Rectal smooth muscle tissue (tissue), 1 donor: Measurements from ENCODE around the gene MOV10L1.

Experiments
- H3K27ac ChIP-seq: one replicate; pipeline ENCODE4 v1.7.0; 2013; ENCODE audit warnings: low read depth, low read length, inconsistent platforms
- H3K27me3 ChIP-seq: one replicate; pipeline ENCODE4 v1.7.0; 2013; ENCODE audit warnings: low read length; ENCODE audit not compliant: control insufficient read depth, insufficient read depth
- H3K36me3 ChIP-seq: one replicate; pipeline ENCODE4 v1.7.0; 2013; ENCODE audit warnings: low read length; ENCODE audit not compliant: control insufficient read depth, insufficient read depth
- H3K4me1 ChIP-seq: one replicate; pipeline ENCODE4 v1.7.0; 2013; ENCODE audit warnings: low read length; ENCODE audit not compliant: control insufficient read depth, insufficient read depth
- H3K4me3 ChIP-seq: one replicate; pipeline ENCODE4 v1.7.0; 2013; ENCODE audit warnings: low read length
- H3K9ac ChIP-seq: one replicate; pipeline ENCODE4 v1.7.0; 2013; ENCODE audit warnings: low read length

MOV10L1 gene

DNA sequence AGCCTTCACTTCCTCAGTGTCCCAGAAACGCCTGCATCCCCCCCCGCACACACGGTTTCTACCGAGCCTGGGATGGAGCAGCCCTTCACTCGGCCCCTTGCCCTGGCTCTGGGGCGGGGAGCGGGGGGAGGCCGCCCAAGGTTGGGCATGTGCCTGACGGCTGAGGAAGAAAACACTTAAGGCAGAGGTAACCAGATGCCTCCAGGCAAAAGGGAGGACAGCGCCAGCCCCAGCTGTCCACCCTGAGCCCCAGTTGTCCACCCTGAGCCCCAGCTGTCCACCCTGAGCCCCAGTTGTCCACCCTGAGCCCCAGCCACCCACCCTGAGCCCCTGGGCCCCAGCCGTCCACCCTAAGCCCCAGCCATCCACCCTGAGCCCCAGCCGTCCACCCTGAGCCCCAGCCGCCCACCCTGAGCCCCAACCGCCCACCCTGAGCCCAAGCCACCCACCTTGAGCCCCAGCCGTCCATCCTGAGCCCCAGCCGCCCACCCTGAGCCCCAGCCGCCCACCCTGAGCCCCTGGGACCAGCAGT, 27.9 kb upstream of the MOV10L1 start:
- Histone ChIP-seq H3K27ac (no peak overlapping the region), H3K36me3 (no peaks in the 10 kb centered on the region), H3K27me3 (no peaks in the 10 kb centered on the region), H3K4me3 (no peak overlapping the region), H3K9ac (no peak overlapping the region), H3K4me1 (no peaks in the 10 kb centered on the region)

DNA sequence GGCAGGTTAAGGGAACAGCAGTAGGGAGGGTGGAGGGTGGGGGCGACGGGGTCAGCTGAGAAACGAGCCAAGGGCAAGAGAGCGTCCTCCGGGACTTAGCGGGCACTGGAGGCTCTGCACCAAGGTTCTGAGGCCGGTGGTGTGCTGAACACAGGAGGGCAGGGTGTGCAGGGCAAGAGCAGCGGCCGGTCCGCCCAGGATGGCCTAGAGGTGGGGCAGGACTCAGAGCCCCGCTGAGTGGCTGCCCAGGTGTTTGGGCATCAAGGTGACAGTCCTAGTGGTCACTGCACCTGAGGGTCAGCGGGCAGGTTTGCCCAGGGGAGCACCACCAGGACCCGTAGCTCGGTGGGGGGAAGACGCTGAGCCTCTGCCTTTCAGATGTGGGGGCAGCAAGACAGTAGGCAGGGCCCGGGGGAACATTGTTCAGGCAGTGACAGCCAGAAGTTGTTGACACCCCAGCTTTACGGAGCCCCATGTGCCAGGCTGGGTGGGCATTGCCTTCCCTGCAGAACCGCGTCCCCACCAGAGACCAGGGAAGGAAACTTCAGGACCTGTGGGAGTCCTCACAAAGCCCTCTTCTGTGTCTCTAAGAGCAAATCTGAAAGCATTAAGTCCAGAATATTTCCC, 27.2 kb upstream of the MOV10L1 start:
- H3K4me3 ChIP-seq, result no peak overlapping the region
- H3K27ac ChIP-seq, result no peak overlapping the region
- no peaks in the 10 kb centered on the region for H3K4me1 ChIP-seq
- no peaks in the 10 kb centered on the region for H3K36me3 ChIP-seq
- no peaks in the 10 kb centered on the region for H3K27me3 ChIP-seq
- H3K9ac ChIP-seq, result no peak overlapping the region

DNA sequence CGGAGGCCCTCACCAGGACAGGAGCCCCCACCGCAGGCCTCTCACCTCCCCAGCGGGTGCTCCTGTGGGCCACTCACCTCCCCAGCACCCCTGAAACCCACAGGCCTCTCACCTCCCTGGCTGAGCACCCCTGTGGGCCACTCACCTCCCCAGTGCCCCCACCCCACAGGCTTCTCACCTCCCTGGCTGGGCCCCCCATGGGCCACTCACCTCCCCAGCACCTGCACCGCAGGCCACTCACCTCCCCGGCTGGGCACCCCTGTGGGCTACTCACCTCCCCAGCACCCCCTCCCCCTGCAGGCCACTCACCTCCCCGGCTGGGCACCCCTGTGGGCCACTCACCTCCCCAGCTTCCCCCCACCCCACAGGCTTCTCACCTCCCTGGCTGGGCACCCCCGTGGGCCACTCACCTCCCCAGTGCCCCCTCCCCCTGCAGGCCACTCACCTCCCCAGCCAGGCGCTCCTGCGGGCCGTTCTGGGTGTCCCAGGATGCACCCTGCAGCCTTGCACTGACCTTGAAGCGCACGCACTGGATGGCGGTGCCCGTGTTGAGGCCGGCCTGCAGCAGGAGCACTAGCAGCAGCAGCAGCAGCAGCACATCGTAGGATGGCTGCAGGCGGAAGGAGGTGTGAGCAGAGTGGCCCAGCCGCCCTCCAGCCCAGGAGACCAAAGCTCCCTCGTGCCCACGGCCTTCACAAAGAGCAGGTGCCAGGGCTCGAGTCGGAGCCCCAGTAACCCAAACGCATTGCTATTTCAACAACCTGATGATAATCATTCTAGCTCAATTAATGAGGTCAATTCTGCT, 26.0 kb upstream of the MOV10L1 start:
- Histone ChIP-seq H3K4me1 (no peaks in the 10 kb centered on the region), H3K27ac (no peak overlapping the region), H3K27me3 (no peaks in the 10 kb centered on the region), H3K9ac (no peak overlapping the region), H3K4me3 (no peak overlapping the region), H3K36me3 (no peaks in the 10 kb centered on the region)

DNA sequence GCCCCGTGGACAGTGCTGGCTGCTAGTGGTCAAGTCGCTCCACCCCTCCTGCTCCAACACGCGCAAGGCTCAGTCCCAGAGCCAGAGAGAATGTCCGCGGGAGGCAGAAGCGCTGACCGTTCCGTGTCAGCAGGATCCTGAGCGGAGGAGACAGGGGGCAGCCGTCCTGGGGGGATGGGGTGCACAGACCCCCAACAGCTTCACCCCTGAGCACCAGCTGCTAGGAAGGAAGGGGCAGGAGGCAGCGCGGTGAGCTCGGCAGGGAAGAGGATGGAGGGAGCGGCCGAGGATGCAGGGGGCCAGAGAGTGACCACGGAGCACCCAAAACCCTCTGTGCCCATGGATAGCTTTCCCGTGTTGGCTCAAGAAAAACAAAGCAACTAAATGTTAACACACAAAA, 25.4 kb upstream of the MOV10L1 start:
- no peaks in the 10 kb centered on the region for H3K27me3 ChIP-seq

DNA sequence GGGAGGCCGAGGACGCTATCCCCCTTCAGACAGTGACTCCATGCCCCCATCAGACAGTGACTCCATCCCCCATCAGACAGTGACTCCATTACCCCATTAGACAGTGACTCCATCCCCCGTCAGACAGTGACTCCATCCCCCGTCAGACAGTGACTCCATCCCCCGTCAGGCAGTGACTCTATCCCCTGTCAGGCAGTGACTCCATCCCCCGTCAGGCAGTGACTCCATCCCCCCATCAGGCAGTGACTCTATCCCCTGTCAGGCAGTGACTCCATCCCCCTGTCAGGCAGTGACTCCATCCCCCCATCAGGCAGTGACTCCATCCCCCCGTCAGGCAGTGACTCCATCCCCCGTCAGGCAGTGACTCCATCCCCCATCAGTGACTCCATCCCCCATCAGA, 22.6 kb upstream of the MOV10L1 start:
- no peaks in the 10 kb centered on the region for H3K27me3 ChIP-seq
- no peaks in the 10 kb centered on the region for H3K36me3 ChIP-seq
- no peak overlapping the region for H3K27ac ChIP-seq
- no peaks in the 10 kb centered on the region for H3K4me1 ChIP-seq
- no peak overlapping the region for H3K9ac ChIP-seq
- no peak overlapping the region for H3K4me3 ChIP-seq

More for the DNA sequence above, 25.4 kb upstream of the MOV10L1 start:
- no peak overlapping the region for H3K4me3 ChIP-seq
- no peak overlapping the region for H3K9ac ChIP-seq
- no peaks in the 10 kb centered on the region for H3K36me3 ChIP-seq
- no peak overlapping the region for H3K27ac ChIP-seq
- H3K4me1 ChIP-seq, result no peaks in the 10 kb centered on the region

DNA sequence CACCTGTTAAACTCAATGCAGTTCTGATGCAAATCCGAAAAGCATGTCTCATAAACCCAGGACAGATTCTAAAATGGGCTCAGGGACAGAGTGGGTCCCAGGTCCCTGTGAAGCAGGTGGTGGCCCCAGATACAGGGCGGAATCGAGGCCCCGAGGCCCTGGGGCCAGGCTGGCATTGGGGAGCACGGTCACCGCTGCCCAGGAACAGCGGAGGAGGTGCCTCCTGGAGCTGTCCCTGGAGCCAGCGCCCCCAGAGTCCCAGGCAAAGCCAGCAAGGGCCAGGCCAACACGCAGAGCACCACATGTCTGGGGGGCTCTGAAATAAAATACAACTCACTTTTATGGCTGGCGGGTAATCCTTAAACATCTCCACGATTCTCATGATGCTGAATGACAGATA, 21.7 kb upstream of the MOV10L1 start:
- H3K36me3 ChIP-seq, result no peaks in the 10 kb centered on the region
- no peaks in the 10 kb centered on the region for H3K4me1 ChIP-seq
- no peak overlapping the region for H3K9ac ChIP-seq
- H3K27me3 ChIP-seq, result no peaks in the 10 kb centered on the region
- no peak overlapping the region for H3K4me3 ChIP-seq
- H3K27ac ChIP-seq, result no peak overlapping the region

DNA sequence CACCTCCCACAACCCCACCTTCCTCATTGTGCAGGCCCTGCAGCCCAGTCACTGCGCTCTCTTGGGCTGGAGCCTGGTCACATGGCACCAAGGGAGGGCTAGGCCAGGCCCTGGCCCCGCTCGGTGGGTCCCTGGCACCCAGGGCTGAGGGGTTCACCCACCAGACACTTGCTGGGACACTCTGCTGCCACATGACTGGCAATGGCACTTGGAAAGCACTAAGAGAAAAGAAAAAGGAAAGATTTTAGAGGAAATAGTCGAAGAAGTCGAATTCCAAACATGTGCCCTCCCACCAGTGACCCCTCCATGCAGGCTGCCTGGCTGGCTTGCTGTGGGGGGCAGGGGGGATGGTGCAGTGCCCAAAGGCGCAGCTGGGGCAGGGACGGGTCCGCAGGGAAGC, 19.4 kb upstream of the MOV10L1 start:
- Histone ChIP-seq H3K9ac (no peak overlapping the region), H3K4me1 (no peaks in the 10 kb centered on the region), H3K36me3 (no peaks in the 10 kb centered on the region), H3K27ac (no peak overlapping the region), H3K4me3 (no peak overlapping the region), H3K27me3 (no peaks in the 10 kb centered on the region)

DNA sequence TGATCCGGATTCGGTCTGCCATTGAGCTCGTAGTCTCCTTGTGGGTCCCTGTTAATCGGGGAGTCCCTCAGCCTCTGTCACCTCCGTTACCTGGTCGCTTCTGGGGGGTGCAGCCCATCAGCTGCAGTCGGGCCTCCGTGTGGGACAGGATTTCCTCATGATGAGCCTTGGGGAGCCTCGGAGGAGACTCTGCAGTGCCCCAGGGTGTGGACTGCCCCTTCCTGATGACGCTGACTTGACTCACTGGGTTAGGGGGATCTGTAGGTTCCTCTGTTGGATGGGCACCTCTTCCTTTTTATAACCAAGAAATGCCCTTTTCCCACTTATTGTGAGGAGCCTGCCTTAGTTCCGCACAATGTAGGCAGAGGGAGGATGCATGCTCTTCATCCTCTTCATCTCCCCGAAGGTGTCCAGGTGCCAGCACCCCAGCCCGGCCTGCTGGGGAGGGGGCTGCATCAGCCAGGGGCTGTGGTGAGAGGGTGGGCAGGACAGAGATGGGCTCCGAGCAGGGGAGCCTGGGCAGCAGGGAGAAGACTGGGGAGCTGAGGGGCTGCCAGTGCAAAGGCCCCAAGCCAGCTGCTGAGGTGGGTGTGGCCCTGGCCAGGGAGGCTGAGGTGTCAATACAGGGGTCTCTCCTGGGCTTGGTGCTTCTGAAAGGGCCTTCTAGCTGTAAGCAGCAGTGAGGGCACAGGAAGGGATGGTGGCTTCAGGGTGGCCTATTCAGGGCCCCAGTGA, 18.2 kb upstream of the MOV10L1 start:
- Histone ChIP-seq H3K4me1 (no peaks in the 10 kb centered on the region), H3K27me3 (no peaks in the 10 kb centered on the region), H3K4me3 (no peak overlapping the region), H3K9ac (no peak overlapping the region), H3K36me3 (no peaks in the 10 kb centered on the region), H3K27ac (no peak overlapping the region)

DNA sequence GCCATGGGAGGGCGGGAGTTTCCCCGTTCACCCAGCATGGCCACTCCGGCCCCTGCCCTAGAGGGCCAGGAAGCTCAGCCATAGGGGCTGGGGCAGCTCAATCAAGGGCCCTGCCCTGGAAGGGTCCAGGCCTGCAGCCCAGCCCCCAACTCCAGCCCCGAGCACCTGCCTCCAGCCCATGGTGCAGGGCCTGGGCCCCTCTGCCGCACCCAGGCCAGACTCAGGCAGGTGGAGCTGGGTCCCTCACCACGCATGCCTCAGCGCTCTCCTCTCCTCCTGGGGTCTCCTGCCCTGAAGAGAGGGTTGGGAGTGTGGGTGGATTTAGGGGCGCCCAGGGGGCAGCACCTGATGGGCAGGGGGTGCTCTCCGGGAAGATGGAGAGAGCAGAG, 17.6 kb upstream of the MOV10L1 start:
- no peak overlapping the region for H3K9ac ChIP-seq
- no peaks in the 10 kb centered on the region for H3K27me3 ChIP-seq
- no peak overlapping the region for H3K4me3 ChIP-seq
- no peak overlapping the region for H3K27ac ChIP-seq
- H3K4me1 ChIP-seq, result no peaks in the 10 kb centered on the region
- no peaks in the 10 kb centered on the region for H3K36me3 ChIP-seq

DNA sequence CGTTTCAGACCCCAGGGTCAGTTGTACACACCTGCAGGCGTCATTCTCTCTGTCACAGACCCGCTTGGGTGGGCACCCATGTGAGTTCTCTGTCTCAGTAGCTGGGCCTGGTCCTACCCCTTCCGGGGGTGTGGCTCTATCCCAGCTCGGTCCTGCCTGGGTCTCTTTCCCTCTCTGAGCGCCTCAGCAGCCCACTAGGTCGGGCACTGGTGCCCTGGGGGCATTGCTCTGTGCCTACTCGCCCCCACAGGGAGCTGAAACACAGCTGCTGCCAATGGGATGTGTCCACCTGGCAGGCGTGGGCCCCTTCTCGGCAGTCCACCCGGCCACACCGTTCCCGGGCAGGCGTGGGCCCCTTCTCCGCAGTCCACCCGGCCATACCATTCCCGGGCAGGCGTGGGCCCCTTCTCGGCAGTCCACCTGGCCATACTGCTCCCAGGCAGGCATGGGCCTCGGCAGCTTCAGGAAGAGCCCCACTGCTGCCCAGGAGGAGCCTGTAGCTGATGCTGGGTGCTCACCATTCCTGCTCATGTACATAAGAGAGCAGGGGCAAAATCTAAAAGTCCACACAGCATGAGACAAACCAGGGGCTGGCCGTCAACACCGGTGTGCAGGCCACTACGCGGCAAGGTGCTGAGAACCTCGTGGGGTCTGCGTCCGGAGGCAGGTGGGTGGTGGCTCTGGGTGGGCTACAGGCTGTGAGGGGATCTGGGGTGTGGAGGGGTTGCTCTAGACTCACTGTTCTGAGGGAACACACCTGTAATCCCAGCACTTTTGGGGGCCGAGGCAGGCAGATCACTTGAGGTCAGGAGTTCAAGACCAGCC, 16.9 kb upstream of the MOV10L1 start:
- Histone ChIP-seq H3K36me3 (no peaks in the 10 kb centered on the region), H3K4me1 (no peaks in the 10 kb centered on the region), H3K27ac (no peak overlapping the region), H3K4me3 (no peak overlapping the region), H3K27me3 (no peaks in the 10 kb centered on the region), H3K9ac (no peak overlapping the region)

DNA sequence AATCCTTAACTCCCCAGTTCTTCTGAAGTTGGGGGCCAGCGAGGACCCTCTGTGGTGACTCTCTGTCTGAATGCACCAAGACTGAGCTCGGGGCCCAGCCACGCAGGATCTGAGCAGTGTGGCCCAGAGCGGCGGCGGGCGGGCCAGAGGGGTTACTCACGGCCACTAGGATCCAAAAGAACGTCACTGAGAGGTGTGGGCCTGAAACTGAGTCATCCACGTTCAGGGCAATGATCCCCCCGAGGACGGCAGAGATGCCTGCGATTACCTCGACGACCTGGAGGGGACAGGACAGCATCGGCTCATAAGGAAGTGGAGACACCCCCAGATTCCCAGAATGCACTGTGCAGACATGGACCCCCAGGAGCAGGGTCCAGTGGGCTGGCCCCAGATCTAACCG, 15.8 kb upstream of the MOV10L1 start:
- Histone ChIP-seq H3K9ac (no peak overlapping the region), H3K4me3 (no peak overlapping the region), H3K27ac (no peak overlapping the region), H3K4me1 (no peaks in the 10 kb centered on the region), H3K36me3 (no peaks in the 10 kb centered on the region), H3K27me3 (no peaks in the 10 kb centered on the region)
